C4-2B (cell line): ENCODE results near the gene FAM193B.

Source experiments
- H3K27ac ChIP-seq: fragments of 450-650 bp; 2 replicates; pipeline ENCODE4 v1.5.1; 2017
- CTCF ChIP-seq: fragments of 450-650 bp; conservative IDR thresholded peaks from 2 replicates; pipeline ENCODE4 v1.5.1; 2017; ENCODE audit warnings: mild to moderate bottlenecking
- ZFX ChIP-seq: fragments of 450-650 bp; IDR thresholded peaks from 2 replicates; pipeline ENCODE4 v1.6.1; 2017

The FAM193B gene

GRCh38 chr5:177520271-177520670, 34.1 kb downstream of the FAM193B start:
- TF ChIP-seq ZFX (no peak), CTCF (no peak)
- H3K27ac ChIP-seq, result no peak overlapping the region

- H3K27ac ChIP-seq, result peak overlapping the region; percentile 6; the same call in 1 of the 2 replicates
These were observed 34.7 kb downstream of the FAM193B start for GRCh38 chr5:177519463-177520235.

GRCh38 chr5:177516601-177517568, 37.5 kb downstream of the FAM193B start, which contains the start of gene DDX41:
Gene DDX41, minus strand, starts transcription at chr5:177516961. Its CDS starts 16 bp downstream, at chr5:177516945.
- peak within 1 kb of the TSS; percentile 86 for H3K27ac ChIP-seq
- TF ChIP-seq CTCF (no peak), ZFX (peak; percentile 30; the same call in 1 of the 2 replicates)

More at GRCh38 chr5:177519463-177520235, 34.7 kb downstream of the FAM193B start:
- TF ChIP-seq CTCF, result no peak
- no peak for TF ChIP-seq ZFX

- H3K27ac ChIP-seq, result peak overlapping the region; percentile 86; the same call in 1 of the 2 replicates
These were observed 38.8 kb downstream of the FAM193B start for GRCh38 chr5:177515580-177515979.

GRCh38 chr5:177514541-177514940, 39.8 kb downstream of the FAM193B start:
- no peak overlapping the region for H3K27ac ChIP-seq
- TF ChIP-seq ZFX, result no peak
- no peak for TF ChIP-seq CTCF

More at GRCh38 chr5:177515580-177515979, 38.8 kb downstream of the FAM193B start:
- TF ChIP-seq CTCF, result no peak
- no peak for TF ChIP-seq ZFX

GRCh38 chr5:177513500-177513899, 40.9 kb downstream of the FAM193B start:
- H3K27ac ChIP-seq, result no peak overlapping the region
- TF ChIP-seq CTCF (no peak), ZFX (no peak)
